Camera-type eye (tissue), 1 donor: ENCODE results near the gene FAM169A. TPM values are rescaled to one million over a fixed set of nuclear protein-coding genes. Genes with fewer than 3 reads are reported as not detected.

Experiments used
- total RNA-seq: library from RNA; depleted of rRNA; stranded (reverse); fragments of >200 nt; gene quantifications from one replicate; pipeline ENCODE4 v1.2.3, GENCODE V29; 2014

Gene FAM169A, protein sequence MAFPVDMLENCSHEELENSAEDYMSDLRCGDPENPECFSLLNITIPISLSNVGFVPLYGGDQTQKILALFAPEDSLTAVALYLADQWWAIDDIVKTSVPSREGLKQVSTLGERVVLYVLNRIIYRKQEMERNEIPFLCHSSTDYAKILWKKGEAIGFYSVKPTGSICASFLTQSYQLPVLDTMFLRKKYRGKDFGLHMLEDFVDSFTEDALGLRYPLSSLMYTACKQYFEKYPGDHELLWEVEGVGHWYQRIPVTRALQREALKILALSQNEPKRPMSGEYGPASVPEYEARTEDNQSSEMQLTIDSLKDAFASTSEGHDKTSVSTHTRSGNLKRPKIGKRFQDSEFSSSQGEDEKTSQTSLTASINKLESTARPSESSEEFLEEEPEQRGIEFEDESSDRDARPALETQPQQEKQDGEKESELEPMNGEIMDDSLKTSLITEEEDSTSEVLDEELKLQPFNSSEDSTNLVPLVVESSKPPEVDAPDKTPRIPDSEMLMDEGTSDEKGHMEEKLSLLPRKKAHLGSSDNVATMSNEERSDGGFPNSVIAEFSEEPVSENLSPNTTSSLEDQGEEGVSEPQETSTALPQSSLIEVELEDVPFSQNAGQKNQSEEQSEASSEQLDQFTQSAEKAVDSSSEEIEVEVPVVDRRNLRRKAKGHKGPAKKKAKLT
- 92.8 TPM for total RNA-seq

DNA sequence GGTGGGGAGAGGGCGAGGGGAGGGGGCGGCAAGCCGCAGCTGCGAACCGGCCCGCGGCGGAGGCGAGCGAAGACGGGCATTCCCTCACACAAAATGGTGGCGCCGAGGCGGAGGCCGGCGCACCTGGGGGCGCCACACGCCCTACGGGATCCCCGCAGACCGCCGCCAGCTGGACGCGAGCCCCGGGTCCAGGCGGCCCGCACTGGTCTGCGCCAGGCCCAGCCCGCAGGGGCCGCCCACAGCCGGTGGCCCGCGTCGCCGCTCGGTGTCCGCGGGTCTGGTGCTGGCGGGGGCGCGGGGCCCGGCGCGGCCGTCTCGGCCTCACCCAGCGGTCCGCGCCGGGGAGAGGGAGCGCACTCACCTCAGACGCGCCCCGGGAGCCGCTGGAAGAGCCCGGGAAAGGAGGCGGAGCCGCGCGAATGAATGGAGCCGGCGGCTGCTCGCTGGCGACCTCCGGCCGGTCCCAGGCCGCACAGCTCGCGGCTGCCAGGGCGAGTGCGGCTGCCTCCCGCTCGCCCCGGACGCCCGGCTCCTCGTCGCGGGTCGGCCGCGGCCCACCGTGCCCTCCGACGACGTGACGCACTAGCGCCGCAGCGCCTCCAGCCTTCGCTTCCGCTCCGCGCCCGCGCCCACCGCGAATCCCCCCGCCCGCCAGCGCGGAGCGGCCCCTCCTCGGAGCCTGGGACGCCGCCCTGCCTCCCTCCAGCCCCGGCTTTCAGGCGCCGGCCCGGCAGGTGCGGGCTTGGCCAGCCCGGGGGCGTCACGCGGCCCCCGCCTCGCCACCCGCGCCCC is at the start of gene FAM169A:
Gene FAM169A (minus strand): TSS at position 584 of the 792 bp plus-strand sequence. CDS start 24,711 bp downstream, outside the sequence.

DNA sequence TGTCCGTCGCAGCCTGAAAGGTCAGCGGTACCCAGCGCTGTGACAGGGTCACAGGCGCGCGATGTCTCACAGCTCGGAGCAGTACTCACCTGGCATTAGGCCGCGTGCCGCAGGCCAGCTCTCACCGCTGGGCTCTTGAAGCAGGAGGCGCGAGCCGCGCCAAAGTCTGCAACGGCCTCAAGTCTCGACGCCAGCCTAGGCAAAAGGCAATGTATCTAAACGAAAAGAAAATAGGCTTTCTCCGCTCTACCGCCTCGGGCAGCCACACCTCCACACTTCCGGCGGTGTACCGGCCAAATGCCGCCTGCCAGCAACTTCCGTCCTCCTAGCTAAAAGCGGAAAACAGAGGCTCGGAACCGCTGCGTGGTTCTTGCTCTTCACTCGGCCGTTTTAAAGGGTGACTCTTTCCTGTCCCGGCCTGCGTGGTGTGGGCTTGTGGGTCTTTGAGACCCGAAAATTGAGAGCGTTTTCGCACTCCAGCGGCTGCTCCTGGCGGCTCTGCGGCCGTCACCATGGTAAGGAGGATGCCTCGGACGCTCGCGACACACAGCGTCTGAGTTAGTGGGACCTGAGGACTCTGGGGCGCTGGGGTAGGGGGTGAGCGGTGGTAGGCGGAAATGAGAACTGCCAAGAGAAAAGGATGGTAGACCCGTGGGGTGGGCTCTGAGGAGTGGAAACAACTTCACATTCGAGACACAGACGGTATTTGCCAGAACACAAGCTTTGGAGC is 99.2 kb downstream of the FAM169A start, which contains the start of the genes GFM2 and NSA2:
Gene GFM2 (minus strand): TSS at position 269 of the 730 bp plus-strand sequence. CDS start 3,375 bp downstream, outside the sequence.
Gene NSA2 (plus strand): TSS at position 401 of the 730 bp plus-strand sequence. CDS start 112 bp downstream, at position 513.

Other genes starting within 250 kb of the FAM169A start
- 76.3 TPM for gene ENC1, start 225.7 kb downstream of the FAM169A start, total RNA-seq
- gene HEXB, start 181.2 kb downstream of the FAM169A start, total RNA-seq, result 72.8 TPM
- 56.6 TPM for gene GFM2, start 99.3 kb downstream of the FAM169A start, total RNA-seq
- gene NSA2, start 99.1 kb downstream of the FAM169A start, total RNA-seq, result 116 TPM
- 0.71 TPM for gene GCNT4, start 186.2 kb upstream of the FAM169A start, total RNA-seq